Parathyroid adenoma (tissue), 2 donors: ENCODE measurements around the gene AMBP.

Experiments used
- H2AFZ ChIP-seq: fragments of 300-600 bp; sonication (generic); one replicate; pipeline ENCODE4 v1.7.0; 2017; ENCODE audit warnings: antibody characterized with exemption, mild to moderate bottlenecking
- H3K27ac ChIP-seq: fragments of 300-600 bp; sonication (generic); one replicate; pipeline ENCODE4 v1.7.0; 2017
- H3K27me3 ChIP-seq: fragments of 300-600 bp; sonication (generic); one replicate; pipeline ENCODE4 v1.7.0; 2017; ENCODE audit warnings: low read length; ENCODE audit not compliant: control insufficient read depth, insufficient read depth
- H3K36me3 ChIP-seq: fragments of 300-600 bp; sonication (generic); one replicate; pipeline ENCODE4 v1.7.0; 2017; ENCODE audit warnings: low read length; ENCODE audit not compliant: control insufficient read depth, insufficient read depth
- H3K4me1 ChIP-seq: fragments of 300-600 bp; sonication (generic); one replicate; pipeline ENCODE4 v1.7.0; 2017; ENCODE audit warnings: control low read depth
- H3K4me2 ChIP-seq: fragments of 300-600 bp; sonication (generic); one replicate; pipeline ENCODE4 v1.7.0; 2017; ENCODE audit warnings: low read length
- H3K4me3 ChIP-seq: fragments of 300-600 bp; sonication (generic); one replicate; pipeline ENCODE4 v1.7.0; 2017; ENCODE audit warnings: low read depth, low read length
- H3K79me2 ChIP-seq: fragments of 300-600 bp; sonication (generic); one replicate; pipeline ENCODE4 v1.7.0; 2017; ENCODE audit warnings: control low read depth
- H3K9ac ChIP-seq: fragments of 300-600 bp; sonication (generic); one replicate; pipeline ENCODE4 v1.7.0; 2017; ENCODE audit warnings: mild to moderate bottlenecking
- H3K9me3 ChIP-seq: fragments of 300-600 bp; sonication (generic); one replicate; pipeline ENCODE4 v1.7.0; 2017; ENCODE audit warnings: low read length; ENCODE audit not compliant: control insufficient read depth
- TF ChIP-seq, protein P1 (sequence below): fragments of 300-600 bp; sonication (generic); IDR thresholded peaks from one replicate; pipeline ENCODE4 v1.7.0; 2017; ENCODE audit warnings: antibody characterized with exemption, mild to moderate bottlenecking
- donor health status: primary hyperparathyroidism.

The AMBP gene

DNA sequence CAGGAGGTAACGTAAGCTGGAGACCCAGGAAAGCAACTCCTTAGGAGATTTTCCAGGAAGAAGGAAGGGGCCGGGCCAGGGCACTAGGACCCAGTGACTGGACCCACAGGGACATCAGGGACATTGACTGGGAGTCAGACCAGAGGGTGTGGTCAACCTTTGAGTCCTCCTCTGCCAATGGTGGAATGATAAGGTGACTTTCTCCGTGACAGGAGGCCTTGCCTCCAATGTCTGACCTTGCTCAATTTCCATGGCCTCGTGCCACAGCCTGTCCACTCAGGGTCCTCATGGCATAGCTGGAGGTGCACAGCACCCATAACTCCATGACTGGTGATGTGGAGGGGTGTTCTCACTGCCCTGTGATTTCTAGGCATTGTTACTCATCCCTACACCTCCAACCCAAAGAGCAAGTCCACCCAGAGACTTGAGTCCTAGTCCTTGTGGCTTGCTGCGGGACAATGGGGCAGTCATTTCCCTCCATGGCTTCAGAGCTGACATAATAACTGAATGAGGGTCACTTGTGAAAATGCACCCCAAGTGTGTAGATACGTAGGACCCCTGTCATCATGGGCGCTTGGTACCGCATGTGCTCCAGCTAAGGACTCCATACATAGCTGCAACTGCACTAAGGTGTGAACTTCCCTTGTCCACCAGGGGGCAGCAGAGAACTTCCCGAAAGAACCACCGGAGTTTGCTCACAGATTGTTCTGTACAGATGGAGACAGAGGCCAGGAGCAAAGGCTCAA is 4.1 kb upstream of the AMBP start:
- Histone ChIP-seq H3K27ac (no peak overlapping the region), H3K9me3 (no peaks in the 10 kb centered on the region), H3K79me2 (no peaks in the 10 kb centered on the region), H3K4me1 (no peaks in the 10 kb centered on the region), H3K4me2 (no peak overlapping the region), H3K36me3 (no peaks in the 10 kb centered on the region), H3K27me3 (no peaks in the 10 kb centered on the region), H3K9ac (no peak overlapping the region), H3K4me3 (no peak overlapping the region), H2AFZ (no peak overlapping the region)
- TF ChIP-seq, protein P1, sequence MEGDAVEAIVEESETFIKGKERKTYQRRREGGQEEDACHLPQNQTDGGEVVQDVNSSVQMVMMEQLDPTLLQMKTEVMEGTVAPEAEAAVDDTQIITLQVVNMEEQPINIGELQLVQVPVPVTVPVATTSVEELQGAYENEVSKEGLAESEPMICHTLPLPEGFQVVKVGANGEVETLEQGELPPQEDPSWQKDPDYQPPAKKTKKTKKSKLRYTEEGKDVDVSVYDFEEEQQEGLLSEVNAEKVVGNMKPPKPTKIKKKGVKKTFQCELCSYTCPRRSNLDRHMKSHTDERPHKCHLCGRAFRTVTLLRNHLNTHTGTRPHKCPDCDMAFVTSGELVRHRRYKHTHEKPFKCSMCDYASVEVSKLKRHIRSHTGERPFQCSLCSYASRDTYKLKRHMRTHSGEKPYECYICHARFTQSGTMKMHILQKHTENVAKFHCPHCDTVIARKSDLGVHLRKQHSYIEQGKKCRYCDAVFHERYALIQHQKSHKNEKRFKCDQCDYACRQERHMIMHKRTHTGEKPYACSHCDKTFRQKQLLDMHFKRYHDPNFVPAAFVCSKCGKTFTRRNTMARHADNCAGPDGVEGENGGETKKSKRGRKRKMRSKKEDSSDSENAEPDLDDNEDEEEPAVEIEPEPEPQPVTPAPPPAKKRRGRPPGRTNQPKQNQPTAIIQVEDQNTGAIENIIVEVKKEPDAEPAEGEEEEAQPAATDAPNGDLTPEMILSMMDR = peak; percentile 79

DNA sequence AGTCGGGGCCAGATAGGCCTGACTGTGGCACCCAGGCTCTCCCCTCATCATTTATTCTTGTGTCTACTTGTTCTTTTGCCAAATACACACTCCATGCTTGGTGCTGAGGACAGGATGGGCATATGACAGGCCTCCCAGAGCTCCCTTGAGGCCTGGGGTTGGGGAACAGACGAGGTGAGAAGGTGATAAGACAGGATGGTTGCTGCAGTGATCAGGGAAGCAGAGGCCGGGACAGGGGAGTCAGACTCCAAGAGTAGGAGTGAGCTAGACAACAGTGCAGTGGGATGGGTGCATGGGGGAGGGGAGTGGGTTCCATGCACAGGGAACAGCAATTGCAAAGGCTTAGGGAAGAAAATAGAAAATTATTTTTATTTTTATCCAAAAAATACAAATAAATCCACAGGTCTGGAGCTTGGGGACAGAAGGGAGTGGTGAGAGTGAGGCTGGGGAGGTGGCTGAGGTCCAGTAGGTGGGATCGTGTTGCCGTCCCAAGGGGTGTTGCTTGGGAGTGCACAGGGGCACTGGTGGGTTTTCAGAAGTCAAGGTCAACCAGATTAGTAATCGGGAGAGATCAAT is 3.4 kb upstream of the AMBP start:
- H3K27ac ChIP-seq = no peak overlapping the region
- no peak overlapping the region for H3K9ac ChIP-seq
- no peaks in the 10 kb centered on the region for H3K36me3 ChIP-seq
- no peak overlapping the region for H2AFZ ChIP-seq
- H3K4me3 ChIP-seq = no peak overlapping the region
- no peaks in the 10 kb centered on the region for H3K9me3 ChIP-seq
- H3K79me2 ChIP-seq = no peaks in the 10 kb centered on the region
- H3K4me2 ChIP-seq = no peak overlapping the region
- TF ChIP-seq, protein P1 = no peak
- no peaks in the 10 kb centered on the region for H3K27me3 ChIP-seq
- no peaks in the 10 kb centered on the region for H3K4me1 ChIP-seq

DNA sequence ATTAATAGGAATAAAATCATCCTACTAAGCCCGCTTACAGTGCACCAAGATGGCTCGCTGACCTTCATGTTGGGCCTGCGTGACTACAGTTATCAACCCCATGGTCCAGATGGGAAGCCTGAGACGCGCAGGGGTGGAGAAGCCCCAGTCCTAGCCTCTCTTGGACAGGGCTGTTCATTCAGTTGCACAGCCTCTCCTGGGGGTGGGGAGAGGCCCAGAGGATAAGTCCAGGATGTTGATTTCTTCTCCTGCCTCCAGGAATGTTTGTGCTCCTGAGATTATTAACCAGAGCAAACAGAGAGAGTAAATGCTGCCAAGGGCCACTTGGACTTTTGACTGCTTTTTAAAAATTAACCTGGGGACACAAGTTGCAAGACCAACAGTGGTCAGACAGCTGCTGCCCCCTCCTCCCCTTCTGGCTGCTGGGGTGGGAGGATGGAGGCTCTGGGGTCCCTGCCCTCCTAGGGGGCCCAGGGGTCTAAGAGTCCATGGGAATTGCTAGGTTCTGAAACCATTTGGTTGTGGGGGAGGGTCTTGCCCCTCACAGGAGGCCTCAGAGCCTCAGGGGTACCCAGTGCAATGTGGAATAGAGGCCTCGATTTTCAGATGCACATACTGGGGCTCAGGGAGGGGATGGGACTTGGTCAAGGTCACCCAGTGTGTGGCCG is 2.8 kb upstream of the AMBP start:
- TF ChIP-seq, protein P1 = no peak
- Histone ChIP-seq H3K9ac (no peak overlapping the region), H3K36me3 (no peaks in the 10 kb centered on the region), H3K27ac (no peak overlapping the region), H3K79me2 (no peaks in the 10 kb centered on the region), H3K4me1 (no peaks in the 10 kb centered on the region), H3K4me3 (no peak overlapping the region), H3K4me2 (no peak overlapping the region), H2AFZ (no peak overlapping the region), H3K27me3 (no peaks in the 10 kb centered on the region), H3K9me3 (no peaks in the 10 kb centered on the region)

DNA sequence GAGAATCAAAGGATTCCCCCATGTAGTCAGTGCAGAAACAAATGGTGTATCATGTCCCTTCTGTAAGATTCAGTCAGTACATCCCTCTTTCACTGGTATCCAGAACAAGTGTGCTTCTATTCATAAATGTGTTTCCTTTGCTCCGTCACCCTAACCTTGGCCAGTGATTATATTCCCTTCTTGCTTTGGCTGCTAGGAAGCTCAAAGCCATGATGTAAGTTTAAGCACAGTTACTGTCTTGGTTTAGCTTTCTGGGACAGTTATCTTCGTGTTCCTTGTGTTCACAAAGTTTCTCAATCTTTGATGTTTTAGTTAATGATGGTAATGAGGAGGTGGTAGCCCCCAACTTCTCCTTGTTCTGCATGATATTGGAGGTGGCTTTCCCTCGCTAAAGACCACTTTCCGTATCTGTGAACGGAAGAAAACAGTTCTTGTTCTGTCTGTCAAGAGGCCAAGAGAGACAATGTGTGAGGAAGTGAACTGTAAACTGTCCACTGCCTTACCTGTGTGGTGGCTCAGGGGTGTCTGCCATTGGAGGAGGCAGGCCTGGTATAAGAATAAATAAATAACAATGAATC is 2.2 kb upstream of the AMBP start:
- Histone ChIP-seq H3K9me3 (no peaks in the 10 kb centered on the region), H3K4me1 (no peaks in the 10 kb centered on the region), H2AFZ (no peak overlapping the region), H3K27ac (no peak overlapping the region), H3K4me2 (no peak overlapping the region), H3K36me3 (no peaks in the 10 kb centered on the region), H3K9ac (no peak overlapping the region), H3K27me3 (no peaks in the 10 kb centered on the region), H3K4me3 (no peak overlapping the region), H3K79me2 (no peaks in the 10 kb centered on the region)
- TF ChIP-seq, protein P1 = no peak
